SK-N-MC (cell line): ENCODE data around the gene RAB23.

Experiments used
- EZH2 ChIP-seq: fragments of 200-600 bp; sonication (generic); IDR thresholded peaks from one replicate; pipeline ENCODE4 v1.6.1; 2017; ENCODE audit warnings: antibody characterized with exemption
- POLR2AphosphoS5 ChIP-seq: IDR thresholded peaks from 2 replicates; pipeline ENCODE4 v1.6.1; 2012; ENCODE audit warnings: mild to moderate bottlenecking, low read depth, low read length, borderline replicate concordance

- TF ChIP-seq POLR2AphosphoS5 (0 out of 2 replicates have a peak, but pooled peaks have one; percentile 31), EZH2 (no peak)
These were observed 744 bp downstream of the RAB23 start for GRCh38 chr6:57221191-57221935.
